NCI-H524 (cell line): ENCODE data around the gene EPB41.
"Not testable (repeated sequence)": the region's sequence is repeated elsewhere in the genome, so short reads cannot be mapped to it uniquely, and the experiment has no call there.

Source experiments
- DNase-seq, 2 experiments: peaks; one replicate each; lab custom pipeline; 2025; lab: John Stamatoyannopoulos, UW

EPB41 gene

GRCh38 chr1:29133861-29134694 lies 219.7 kb downstream of the EPB41 start:
- no peak for DNase-seq

- DNase-seq = peak in 1 of 2 experiments; percentile 19
Measured at GRCh38 chr1:29134695-29135028, 220.3 kb downstream of the EPB41 start.

- DNase-seq = peak in 1 of 2 experiments; percentile 34
Measured at GRCh38 chr1:29136391-29136915, 222.1 kb downstream of the EPB41 start.

DNA sequence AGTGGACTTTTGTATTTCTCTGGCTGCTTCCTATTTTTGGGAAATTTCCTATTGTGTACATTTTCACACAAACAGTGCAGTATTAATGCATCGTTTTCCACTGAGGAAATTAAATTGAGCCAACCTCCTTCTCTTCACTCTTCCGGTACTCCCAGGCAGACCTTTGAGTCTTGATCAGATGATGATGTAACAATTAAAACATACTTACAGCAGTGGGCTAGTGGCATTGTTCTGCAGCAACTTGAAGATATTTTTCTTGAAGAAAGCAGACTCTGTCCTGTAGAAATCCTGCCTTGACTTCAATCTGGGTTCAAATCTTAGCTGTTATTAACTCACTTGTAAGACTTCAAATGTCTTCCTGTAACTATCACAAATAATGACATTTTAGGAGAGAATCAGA lies 228.3 kb downstream of the EPB41 start:
- DNase-seq = no peak

DNA sequence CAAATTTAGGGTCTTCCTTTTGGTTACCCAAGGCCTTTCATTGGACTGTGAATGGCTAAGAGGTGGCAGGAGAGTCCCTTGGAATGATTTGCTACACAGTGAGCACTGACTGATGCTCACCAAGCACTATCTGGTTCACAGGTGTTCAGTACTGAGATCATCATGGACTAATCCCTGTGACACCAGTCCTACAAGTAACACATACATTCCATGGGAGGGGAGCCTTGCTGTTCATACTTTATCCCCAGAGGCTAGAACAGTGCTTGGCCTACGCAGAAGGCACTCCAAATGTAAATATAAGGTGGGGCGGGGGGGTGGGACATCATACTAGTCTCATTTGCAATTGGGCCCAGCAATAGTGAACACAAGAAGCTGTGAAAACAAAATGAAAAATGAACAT lies 229.8 kb downstream of the EPB41 start:
- DNase-seq = no peak

- DNase-seq = no peak
Measured at GRCh38 chr1:29145739-29146437, 231.5 kb downstream of the EPB41 start.

GRCh38 chr1:29148656-29149491 lies 234.5 kb downstream of the EPB41 start:
- no peak for DNase-seq

GRCh38 chr1:29150346-29150745 lies 236.0 kb downstream of the EPB41 start:
- DNase-seq = not testable (repeated sequence)

DNA sequence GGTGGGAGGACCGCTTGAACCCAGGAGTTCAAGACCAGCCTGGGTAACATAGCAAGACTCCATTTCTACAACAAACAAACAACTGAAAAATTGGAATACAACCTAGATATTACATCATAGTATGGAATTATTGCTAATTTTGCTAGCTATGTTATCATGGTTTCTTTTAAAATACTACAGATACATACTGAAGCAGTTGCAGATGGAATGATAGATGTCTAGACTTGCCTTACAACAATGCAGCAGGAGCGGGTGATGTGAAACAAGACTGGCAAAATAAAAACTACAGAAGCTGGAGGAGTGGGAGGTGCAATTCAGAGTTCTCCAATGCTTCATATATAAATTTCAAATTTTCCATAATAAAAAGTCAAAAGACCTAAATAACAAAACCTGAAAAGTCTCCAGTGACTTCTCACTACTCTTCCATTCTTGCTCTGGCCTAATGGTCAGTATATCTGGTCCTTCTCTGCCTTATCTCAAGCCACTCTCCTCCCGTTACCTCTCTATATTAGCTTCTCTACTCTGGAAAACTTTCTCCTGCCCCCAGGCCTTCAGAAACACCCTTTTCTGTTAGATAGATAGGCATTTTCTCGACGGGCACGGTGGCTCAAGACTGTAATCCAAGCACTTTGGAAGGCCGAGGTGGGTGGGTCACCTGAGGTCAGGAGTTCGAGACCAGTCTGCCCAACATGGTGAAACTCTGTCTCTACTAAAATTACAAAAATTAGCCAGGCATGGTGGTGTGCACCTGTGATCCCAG lies 237.9 kb downstream of the EPB41 start:
- DNase-seq = no peak

GRCh38 chr1:29156543-29157268 lies 242.3 kb downstream of the EPB41 start:
- no peak for DNase-seq

DNA sequence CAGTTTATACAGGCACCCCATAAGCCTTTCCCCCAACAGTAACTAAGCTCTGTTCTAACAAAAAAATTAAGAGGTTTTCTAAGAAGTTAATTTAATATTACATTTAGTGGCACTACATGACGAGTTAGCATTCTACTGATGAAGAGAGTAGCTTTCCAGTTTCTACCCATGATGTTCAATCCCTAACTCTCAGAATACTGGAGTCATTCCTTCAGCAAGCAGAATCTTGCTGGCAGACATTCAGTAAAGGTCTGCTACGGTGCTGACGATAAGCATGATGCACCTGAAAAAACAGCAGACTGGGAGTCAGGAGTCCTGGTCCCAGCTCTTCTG lies 242.9 kb downstream of the EPB41 start:
- DNase-seq = no peak

DNA sequence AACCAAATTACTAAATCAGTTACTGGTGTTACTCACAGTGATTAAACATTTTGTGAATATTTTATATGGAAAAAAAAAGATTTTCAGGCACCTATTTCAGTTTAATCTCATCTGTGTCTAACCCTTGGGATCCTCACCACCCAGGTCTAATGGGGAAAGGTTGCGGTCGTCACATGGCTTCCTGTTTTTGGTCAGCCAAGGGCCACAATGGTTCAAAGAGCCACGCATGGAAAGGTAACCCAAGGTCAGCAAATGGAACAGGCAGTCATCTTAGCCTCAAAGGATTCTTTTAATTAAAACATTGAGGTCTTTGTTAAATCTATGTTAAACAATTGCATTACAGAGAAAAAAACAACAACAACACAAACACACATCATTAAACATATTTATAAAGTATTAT lies 245.4 kb downstream of the EPB41 start:
- DNase-seq = no peak

DNA sequence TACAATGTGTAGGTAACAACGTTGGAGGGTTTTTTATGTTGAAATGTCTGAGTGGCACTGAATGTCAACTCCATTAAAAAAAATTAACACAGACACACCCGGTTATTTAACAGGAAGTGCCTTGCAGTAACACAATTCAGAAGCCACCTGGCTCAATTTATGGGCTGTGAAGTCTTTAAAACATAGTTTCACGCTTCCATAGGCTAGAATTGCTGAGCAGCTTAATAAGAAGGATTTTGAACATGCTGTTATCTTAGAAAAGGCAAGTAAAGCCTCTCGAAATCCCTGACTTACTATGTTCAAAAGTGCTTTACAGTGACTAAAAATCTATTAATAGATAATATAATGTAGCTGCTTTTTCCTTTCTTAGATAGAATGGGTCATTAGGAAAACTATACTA lies 247.7 kb downstream of the EPB41 start:
- DNase-seq = no peak

DNA sequence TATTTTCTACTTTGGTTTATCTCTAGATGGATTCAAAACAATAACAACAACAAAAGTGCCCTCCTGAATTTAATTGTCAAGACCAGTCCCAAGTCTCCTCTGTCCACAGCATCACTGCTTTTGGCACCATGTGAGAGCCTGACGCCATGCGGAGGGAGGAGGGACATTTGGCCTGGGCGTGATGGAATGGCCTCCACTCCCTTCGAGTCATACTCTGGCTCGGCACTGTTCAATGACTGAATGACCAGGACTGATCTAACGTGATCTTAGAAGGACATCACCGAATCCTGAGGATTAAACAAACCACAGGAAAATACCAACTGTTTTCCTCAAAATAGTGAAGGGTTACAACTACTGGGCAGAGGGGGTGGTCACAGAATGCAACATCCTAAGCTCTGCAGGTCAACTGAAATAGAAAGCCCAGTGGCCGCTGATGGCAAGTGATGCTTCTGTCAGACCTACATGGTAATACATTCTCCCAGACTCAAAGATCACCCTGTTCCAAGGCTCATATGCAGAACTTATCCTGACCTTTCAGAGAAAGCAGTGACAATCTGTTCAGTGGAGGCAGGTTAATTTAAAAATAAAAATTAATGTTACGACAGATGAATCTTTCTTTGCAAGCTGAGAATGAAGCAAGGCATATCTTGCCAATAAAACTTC lies 248.2 kb downstream of the EPB41 start:
- DNase-seq = no peak

DNA sequence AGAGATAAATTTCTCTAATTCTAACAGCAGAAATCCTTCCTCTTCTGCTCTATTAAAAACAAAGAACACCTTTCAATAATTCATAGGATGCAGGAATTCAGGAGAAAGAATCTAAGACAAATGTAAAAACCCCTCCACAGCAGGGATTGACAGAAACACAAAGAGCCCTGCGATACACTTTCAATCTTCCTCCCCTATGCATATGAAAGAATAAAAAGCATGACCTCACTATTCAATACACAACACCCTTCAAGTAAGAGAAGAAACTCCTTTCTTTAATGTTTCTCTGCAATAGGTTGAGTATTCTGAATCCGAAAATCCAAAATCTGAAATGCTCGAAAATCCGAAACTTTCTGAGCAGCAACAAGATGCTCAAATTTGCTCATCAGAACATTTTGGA lies 250.2 kb downstream of the EPB41 start:
- no peak for DNase-seq

DNA sequence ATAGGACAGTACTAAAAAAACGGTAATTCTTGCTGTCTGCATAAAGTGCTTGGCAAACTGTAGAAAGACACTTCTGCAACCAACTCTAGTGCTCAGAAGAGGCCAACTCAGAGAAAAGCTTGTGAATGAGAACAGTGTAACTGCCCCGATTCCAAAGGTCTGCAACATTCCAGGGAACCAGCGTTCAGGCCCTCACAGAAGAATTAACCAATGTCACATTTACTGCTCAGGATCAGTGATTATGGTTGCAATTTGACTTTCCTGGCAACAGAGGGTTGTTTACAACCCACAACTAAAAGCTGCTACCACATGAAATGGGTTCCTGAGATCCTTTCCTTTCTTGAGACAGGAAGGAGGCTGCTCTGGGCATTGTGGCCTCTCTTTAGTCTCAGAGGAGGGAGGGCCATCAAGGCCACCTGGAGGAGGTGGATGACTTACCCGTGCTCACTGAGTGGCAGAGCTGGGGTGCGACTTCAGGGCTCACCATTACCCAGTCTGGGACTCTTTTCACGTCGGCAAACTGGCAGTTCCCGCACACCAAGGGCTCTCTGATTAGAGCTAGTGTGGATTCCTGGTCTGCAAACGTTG lies 252.0 kb downstream of the EPB41 start:
- no peak for DNase-seq

DNA sequence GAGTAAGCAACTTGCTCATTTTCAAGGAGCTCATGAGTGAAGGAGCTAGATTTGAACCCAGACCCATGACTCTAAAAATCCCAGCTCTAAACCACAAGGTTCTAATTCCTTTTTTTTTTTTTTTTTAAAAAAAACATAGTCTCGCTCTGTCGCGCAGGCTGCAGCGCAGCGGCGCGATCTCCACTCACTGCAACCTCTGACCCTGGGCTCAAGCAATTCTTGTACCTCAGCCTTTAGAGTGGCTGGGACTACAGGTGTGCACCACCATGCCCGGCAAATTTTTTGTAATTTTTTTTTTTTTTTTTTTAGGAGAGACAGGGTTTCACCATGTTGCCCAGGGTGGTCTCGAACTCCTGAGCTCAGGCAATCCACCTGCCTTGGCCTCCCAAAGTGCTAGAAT lies 253.5 kb downstream of the EPB41 start:
- no peak for DNase-seq
